ENCODE results near the gene ANKRD13A. TPM values are rescaled to one million over a fixed set of nuclear protein-coding genes. Genes with fewer than 3 reads are reported as not detected.

Gene ANKRD13A
- 27.6 and 49.9 TPM in 2 replicates for total RNA-seq

DNA sequence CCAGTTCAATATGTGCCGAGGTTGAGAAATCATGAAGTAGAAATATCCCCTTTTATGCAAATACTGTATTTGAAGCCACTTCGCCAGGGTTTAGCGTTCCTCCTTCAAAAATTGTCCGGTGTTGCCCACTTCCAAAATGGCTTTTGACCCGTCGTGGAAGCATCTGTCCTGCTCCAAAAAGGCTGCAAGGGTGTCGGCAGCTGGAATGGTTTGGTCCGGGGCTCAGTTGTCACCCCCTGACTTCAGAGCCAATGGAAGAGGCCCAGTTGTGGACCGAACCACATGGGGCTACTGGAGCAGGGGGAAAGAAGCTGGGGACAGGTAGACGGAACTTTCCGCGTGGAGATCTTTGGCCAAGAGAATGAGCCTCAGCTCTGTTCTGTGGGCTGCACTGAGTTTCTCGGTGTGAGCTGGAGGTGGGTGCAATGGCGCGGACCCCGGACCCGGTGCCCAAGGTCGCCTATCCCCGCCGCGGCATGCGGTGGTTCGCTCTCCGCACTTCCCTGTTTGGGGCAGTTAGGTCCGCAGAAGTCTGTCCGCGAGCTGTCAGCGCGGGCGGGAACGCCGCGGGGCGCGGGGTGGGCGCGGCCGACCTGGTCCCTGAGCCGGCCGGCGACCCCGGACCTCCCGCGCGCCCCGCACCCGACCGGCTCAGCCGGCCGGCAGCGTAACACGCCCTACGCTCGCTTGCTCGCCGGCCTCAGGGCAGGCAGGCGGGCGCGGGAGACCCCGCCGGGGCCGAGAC, at the start of gene ANKRD13A:
TSS of gene ANKRD13A (plus strand) at position 527 of the 745 bp plus-strand sequence. CDS start 259 bp downstream, outside the sequence.

DNA sequence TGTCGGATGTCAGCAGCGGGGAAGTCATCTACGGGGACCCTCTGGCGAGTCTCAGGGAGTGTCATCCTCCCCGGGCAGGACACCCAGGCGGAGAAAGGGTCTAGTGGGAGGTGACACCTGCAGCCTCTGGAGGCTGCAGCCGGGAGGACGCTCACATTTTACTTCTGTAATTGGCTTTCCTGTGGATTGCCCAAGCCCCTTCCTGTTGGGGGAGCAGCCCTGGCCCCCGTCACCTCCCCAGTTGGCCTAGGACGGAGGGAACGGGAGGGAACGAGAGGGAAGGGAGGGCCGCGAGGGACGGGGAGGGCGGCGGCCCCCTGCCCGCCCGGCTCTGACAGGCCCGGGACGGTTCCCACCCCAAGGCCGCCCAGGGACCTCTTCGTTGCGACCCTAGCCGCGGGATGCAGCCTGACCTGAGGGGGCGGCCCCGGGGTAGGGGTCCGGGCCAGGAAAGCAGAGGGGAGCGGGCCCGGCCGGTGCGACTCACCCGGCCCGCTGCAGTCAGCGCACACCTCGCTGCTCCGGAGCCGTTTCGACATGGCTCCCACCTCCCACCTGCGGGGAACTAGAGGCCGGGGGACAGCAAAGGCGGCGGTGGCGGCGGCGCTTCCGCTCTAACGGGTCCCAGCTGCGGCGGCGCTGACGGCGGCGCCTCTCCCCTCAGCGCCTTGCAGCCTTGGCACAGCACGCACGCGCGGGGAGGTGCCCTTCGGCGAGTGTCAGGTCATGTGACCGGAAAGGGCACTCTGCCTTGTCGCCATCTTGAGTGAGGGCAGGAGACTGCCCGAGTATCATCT, 3.3 kb upstream of the ANKRD13A start, which contains the start of gene GIT2:
TSS of gene GIT2 (minus strand) at position 683 of the 797 bp plus-strand sequence. CDS start at position 539, 144 bp downstream.

DNA sequence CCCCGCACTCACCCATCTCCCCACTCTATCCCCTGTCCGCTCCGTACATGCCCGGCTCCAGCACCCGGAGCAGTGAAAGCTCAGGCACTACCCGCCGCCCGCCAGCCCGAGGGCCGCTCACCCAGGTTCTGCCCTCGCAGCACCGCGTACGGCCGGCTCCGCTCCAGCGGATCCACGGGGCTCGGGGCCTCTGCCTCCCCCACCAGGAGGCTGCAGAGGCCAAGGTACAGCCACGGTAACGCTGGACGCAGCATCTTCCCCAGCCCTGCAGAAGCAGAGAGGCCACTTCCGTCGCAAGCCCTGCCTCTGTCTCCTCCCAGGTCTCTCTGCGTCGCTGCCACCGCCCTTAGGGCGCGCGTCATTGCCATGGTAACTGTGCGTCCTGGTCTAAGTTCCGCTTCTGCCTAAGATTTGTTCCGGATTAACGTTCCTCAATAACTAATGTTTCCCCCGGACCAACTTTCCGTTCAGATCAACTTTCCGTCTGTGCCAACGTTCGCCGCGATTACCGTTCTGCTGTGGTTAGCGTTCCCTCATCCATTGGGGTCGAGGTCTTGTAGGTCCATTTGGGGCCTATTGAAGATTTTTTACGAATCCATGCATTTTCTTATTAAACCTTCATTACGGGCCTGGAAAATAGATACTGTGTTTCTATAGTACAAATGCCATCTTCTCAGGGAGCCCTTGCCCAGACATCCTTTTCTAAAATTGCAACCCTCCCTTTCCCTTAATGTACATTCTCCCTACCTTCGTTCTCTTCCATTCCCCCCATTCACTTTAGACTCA, 49.2 kb downstream of the ANKRD13A start, which contains the start of gene C12orf76:
TSS of gene C12orf76 (minus strand) at position 281 of the 786 bp plus-strand sequence. CDS start at position 254, 27 bp downstream.

Small RNA genes lying within 50 kb of the gene (small RNA-seq; reads per million reads assigned to genes)
- not detected for gene AC007546.2

Other genes with a start within 250 kb of the ANKRD13A start
- gene TRPV4, start 166.0 kb upstream of the ANKRD13A start, total RNA-seq, result 0.59 and 1.1 TPM in 2 replicates
- 39.7 and 52.6 TPM in 2 replicates for gene GLTP, start 118.9 kb upstream of the ANKRD13A start, total RNA-seq
- gene TCHP, start 99.2 kb upstream of the ANKRD13A start, total RNA-seq, result 9.2 and 13.3 TPM in 2 replicates
- 36.4 and 40.7 TPM in 2 replicates for gene GIT2, start 3.1 kb upstream of the ANKRD13A start, total RNA-seq
- gene C12orf76, start 49.1 kb downstream of the ANKRD13A start, total RNA-seq, result 7.6 and 8.5 TPM in 2 replicates
- gene IFT81, start 124.9 kb downstream of the ANKRD13A start, total RNA-seq, result 11.5 and 14.3 TPM in 2 replicates